ENCODE measurements around the gene INTS1.

DNA sequence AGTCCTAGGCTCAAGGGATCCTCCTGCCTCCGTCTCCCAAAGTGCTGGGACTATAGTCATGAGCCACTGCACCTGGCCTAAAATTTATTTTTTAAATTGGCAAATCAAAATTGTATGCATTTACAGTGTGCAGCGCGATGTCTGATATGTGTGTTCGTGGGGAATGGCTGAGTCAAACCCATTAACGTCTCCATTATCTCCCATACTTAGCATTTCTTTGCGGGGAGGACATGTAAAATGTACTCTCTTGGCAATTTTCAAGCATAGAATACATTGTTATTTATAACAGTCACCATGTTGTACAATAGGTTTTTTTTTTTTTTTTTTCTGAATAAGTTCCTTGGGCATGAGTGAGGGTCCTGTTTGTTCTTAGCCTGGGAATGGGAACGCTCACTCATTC lies 48.0 kb upstream of the INTS1 start:
- no peak for TF ChIP-seq CTCF (IDR thresholded peaks at IDR 0.05; ENCODE audit: poor library complexity, severe bottlenecking)
- no peak for TF ChIP-seq REST (IDR thresholded peaks at IDR 0.05; ENCODE audit: borderline replicate concordance)
- no peak for TF ChIP-seq EP300 (conservative IDR thresholded peaks at IDR 0.05; ENCODE audit: poor library complexity, severe bottlenecking)
- TF ChIP-seq MXI1 (conservative IDR thresholded peaks at IDR 0.05; ENCODE audit: poor library complexity, severe bottlenecking): no peak
